ENCODE measurements around the gene FRRS1L. TPM values are rescaled to one million over a fixed set of nuclear protein-coding genes. Genes with fewer than 3 reads are reported as not detected.

Gene FRRS1L
- total RNA-seq, 4 donors from 2014 or later = 0.40 to 0.96 (median 0.64) TPM; not detected in 1

- in situ Hi-C loops (cut with MboI; ENCODE audit: low pct_ligation_motif_present in 1 of 4, low pct_unique_long_range_greater_than_20kb in 1 of 4, low sequenced_read_pairs in 3 of 4) = no loop called here
- Histone ChIP-seq H3K27me3 (no peaks in the 10 kb centered on the region), H3K4me3 (no peak overlapping the region), H3K36me3 (peaks cover 0 to 26% (median 11%) of the 10 kb centered on the region in 4 donors), H3K9me3 (no peaks in the 10 kb centered on the region), H3K27ac (no peak overlapping the region), H3K4me1 (peaks cover 0 to 12% (median 2%) of the 10 kb centered on the region in 4 donors)
- no peak for DNase-seq
- TF ChIP-seq CTCF (IDR thresholded peaks at IDR 0.05) (no peak), POLR2A (IDR thresholded peaks at IDR 0.05) (no peak), EP300 (IDR thresholded peaks at IDR 0.05; ENCODE audit: low read depth) (no peak), POLR2AphosphoS5 (IDR thresholded peaks at IDR 0.05) (no peak)
- WGBS, 2 donors (ENCODE audit: low coverage in 1 of 2) = 86 to 87% methylated on average over 7 of the region's 7 CpGs
- intact Hi-C loops (cut with DNase I; ENCODE audit: low total_unique reads) = no loop called here
These were observed 83.9 kb downstream of the FRRS1L start for GRCh38 chr9:109083141-109083540.

- Histone ChIP-seq H3K4me1 (peaks cover 0 to 12% (median 2%) of the 10 kb centered on the region in 4 donors), H3K9me3 (no peaks in the 10 kb centered on the region), H3K4me3 (no peak overlapping the region), H3K36me3 (peaks cover 0 to 34% (median 11%) of the 10 kb centered on the region in 4 donors), H3K27ac (no peak overlapping the region), H3K27me3 (no peaks in the 10 kb centered on the region)
- no peak for TF ChIP-seq POLR2A (IDR thresholded peaks at IDR 0.05)
- no peak for TF ChIP-seq CTCF (IDR thresholded peaks at IDR 0.05)
- TF ChIP-seq POLR2AphosphoS5 (IDR thresholded peaks at IDR 0.05) = no peak
- TF ChIP-seq EP300 (IDR thresholded peaks at IDR 0.05; ENCODE audit: low read depth) = no peak
- 42 to 44% methylated on average over 2 of the region's 2 CpGs for WGBS, 2 donors (ENCODE audit: low coverage in 1 of 2)
- intact Hi-C loops (cut with DNase I; ENCODE audit: low total_unique reads) (no loop called here), in situ Hi-C loops (cut with MboI; ENCODE audit: low pct_ligation_motif_present in 1 of 4, low pct_unique_long_range_greater_than_20kb in 1 of 4, low sequenced_read_pairs in 3 of 4) (no loop called here)
- DNase-seq = no peak
These were observed 84.9 kb downstream of the FRRS1L start for GRCh38 chr9:109082091-109082620.

Small RNA genes within 50 kb of the gene (small RNA-seq; reads per million reads assigned to genes)
- gene RNU6-984P = 0 reads per million in 4 donors

Other genes starting within 250 kb of the FRRS1L start
- 10 to 100 TPM in 3 of 4 donors, 1 to 10 TPM in 1; 7.9 to 18.1 (median 13.3) TPM for gene ELP1, start 233.1 kb downstream of the FRRS1L start, total RNA-seq
- gene ABITRAM, start 232.8 kb downstream of the FRRS1L start, total RNA-seq = 10 to 100 TPM in 2 of 4 donors, 1 to 10 TPM in 2; 5.6 to 14.4 (median 9.4) TPM
- 10 to 100 TPM in 1 of 4 donors, 1 to 10 TPM in 3; 6.0 to 12.1 (median 8.1) TPM for gene CTNNAL1, start 153.8 kb downstream of the FRRS1L start, total RNA-seq
- 10 to 100 TPM; 28.5 to 63.6 (median 58.7) TPM for gene TMEM245, start 47.3 kb downstream of the FRRS1L start, total RNA-seq
- gene EPB41L4B, start 153.8 kb upstream of the FRRS1L start, total RNA-seq = 100 to 1,000 TPM in 3 of 4 donors, 10 to 100 TPM in 1; 76.8 to 159 (median 110) TPM